Progenitor cell of endocrine pancreas (in vitro differentiated cells): Measurements from ENCODE around the gene TOP3B. TPM values are rescaled to one million over a fixed set of nuclear protein-coding genes. Genes with fewer than 3 reads are reported as not detected.
"Not testable (repeated sequence)": the region's sequence is repeated elsewhere in the genome, so short reads cannot be mapped to it uniquely, and the experiment has no call there.

Experiments used
- DNase-seq: peaks from one replicate; pipeline ENCODE4 v3.0.0; 2021; ENCODE audit warnings: low spot score; ENCODE audit not compliant: unreplicated experiment
- H3K27ac Mint-ChIP-seq: 2 replicates; pipeline ENCODE4 v1.8.0; 2021; ENCODE audit warnings: mild to moderate bottlenecking, moderate library complexity, mixed read lengths
- H3K27me3 Mint-ChIP-seq: 2 replicates; pipeline ENCODE4 v1.8.0; 2021; ENCODE audit warnings: mixed read lengths
- H3K36me3 Mint-ChIP-seq: 2 replicates; pipeline ENCODE4 v1.8.0; 2022; ENCODE audit warnings: mixed read lengths; ENCODE audit not compliant: insufficient read depth
- H3K4me1 Mint-ChIP-seq: 2 replicates; pipeline ENCODE4 v1.8.0; 2021; ENCODE audit warnings: low read depth, mixed read lengths
- H3K4me3 Mint-ChIP-seq: 2 replicates; pipeline ENCODE4 v1.8.0; 2021; ENCODE audit warnings: low read depth, mild to moderate bottlenecking, moderate library complexity, mixed read lengths
- H3K9me3 Mint-ChIP-seq: 2 replicates; pipeline ENCODE4 v1.8.0; 2021; ENCODE audit warnings: low read depth, mixed read lengths
- total RNA-seq: library from RNA; stranded (reverse); gene quantifications from 2 replicates; pipeline ENCODE4 v1.2.1, GENCODE V29; 2021
- TF ChIP-seq, protein P1 (sequence below): fragments of 200-600 bp; sonication (generic); IDR thresholded peaks from one replicate; pipeline ENCODE4 v1.5.0; 2021; ENCODE audit warnings: antibody characterized with exemption, mild to moderate bottlenecking; ENCODE audit not compliant: unreplicated experiment

TOP3B gene
- total RNA-seq, 1 donor from 2014 or later = 83.3 TPM

DNA sequence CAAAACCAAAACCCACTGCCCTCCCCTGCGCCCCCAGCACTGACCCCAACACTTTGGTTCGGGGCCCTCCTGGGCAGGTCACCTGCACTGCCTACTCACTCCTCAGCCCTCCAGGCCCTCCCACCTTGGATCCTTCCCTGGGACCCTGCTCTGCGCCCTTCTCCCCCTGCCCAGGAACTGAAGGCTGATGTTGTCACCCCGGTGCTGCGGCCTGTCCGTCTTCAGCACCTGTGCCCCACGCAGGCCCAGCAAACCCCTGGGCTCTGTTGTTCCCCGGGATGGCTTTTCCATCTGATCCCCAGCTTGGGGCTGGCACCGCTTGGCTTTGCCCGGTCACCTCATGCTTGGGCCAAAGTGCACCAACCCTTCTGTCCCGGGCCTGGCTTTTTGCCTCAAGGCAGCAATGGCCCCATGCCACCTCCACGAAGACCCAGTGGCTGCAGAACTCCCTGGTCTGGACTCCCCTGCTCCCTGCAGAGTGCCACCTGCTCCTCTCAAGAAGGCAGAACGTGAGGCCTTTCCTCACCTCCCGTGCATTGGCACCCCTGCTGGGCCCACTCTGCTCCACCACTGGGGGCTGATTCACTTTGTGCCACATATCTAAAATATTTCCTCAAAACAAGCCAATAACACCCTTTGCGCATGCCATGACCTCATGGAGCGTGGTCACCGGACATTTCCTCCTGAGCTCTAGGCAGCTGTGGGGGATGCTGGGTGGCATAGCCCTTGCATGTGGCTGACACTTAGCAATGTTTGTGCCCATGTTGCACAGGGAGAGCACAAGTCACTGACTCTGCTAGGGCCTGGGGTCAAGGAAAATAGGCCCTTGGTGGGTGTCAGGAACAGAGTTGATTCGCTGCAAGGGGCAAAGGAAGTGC lies 38.8 kb downstream of the TOP3B start:
- H3K4me3 Mint-ChIP-seq = no peak overlapping the region
- H3K36me3 Mint-ChIP-seq = peaks cover 18% of the 10 kb centered on the region
- DNase-seq = no peak
- H3K4me1 Mint-ChIP-seq = peaks cover 12% of the 10 kb centered on the region
- no peaks in the 10 kb centered on the region for H3K27me3 Mint-ChIP-seq
- no peaks in the 10 kb centered on the region for H3K9me3 Mint-ChIP-seq
- TF ChIP-seq, protein P1, sequence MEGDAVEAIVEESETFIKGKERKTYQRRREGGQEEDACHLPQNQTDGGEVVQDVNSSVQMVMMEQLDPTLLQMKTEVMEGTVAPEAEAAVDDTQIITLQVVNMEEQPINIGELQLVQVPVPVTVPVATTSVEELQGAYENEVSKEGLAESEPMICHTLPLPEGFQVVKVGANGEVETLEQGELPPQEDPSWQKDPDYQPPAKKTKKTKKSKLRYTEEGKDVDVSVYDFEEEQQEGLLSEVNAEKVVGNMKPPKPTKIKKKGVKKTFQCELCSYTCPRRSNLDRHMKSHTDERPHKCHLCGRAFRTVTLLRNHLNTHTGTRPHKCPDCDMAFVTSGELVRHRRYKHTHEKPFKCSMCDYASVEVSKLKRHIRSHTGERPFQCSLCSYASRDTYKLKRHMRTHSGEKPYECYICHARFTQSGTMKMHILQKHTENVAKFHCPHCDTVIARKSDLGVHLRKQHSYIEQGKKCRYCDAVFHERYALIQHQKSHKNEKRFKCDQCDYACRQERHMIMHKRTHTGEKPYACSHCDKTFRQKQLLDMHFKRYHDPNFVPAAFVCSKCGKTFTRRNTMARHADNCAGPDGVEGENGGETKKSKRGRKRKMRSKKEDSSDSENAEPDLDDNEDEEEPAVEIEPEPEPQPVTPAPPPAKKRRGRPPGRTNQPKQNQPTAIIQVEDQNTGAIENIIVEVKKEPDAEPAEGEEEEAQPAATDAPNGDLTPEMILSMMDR = no peak
- no peak overlapping the region for H3K27ac Mint-ChIP-seq

DNA sequence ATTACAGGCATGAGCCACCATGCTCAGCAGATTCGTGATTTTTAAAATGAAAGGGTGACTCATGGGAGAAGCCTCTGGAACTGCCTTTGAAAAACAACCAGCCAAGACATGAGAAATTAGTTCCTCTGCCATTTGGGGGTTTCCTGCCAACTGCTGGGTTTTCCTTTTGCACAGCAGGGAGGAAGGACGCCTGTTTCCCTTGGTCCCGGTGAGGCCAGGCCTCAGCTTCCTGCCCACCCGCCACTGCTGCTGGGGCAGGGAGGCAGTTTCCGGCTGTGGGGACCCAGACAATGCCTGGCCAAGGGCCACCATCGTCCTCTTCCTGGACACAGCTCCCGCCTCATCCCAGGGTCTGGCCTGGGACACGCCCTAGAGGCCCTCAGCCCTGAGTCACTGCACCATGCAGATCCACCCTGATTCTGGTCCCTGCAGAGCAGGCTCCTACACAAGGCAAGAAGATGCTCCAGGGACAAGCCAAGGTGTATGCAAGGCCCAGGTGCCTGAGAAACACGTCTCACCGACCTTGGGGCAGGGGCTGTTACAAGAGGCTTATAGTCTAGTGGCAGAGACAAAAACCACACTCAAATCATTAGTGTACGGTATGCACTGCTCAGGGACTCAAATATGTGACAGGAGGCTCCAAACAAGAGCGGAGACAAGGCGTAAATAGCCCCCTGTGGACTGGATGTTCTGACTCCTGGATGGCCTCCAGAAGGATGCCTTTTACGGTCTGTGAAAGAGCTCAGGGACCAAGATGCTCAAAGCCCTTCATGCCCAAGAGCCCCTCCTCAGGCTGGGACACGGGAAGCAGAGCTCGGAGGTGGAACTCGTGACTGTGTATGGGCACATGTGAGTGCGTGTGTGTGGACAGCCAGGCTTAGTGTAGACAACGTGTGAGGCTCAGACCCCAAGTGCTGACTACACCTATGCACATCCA lies 39.9 kb downstream of the TOP3B start:
- no peak for DNase-seq
- Mint-ChIP-seq H3K27ac (no peak overlapping the region), H3K9me3 (no peaks in the 10 kb centered on the region), H3K4me1 (peaks cover 10% of the 10 kb centered on the region), H3K4me3 (no peak overlapping the region), H3K36me3 (peaks cover 19% of the 10 kb centered on the region), H3K27me3 (no peaks in the 10 kb centered on the region)
- TF ChIP-seq, protein P1 = no peak

DNA sequence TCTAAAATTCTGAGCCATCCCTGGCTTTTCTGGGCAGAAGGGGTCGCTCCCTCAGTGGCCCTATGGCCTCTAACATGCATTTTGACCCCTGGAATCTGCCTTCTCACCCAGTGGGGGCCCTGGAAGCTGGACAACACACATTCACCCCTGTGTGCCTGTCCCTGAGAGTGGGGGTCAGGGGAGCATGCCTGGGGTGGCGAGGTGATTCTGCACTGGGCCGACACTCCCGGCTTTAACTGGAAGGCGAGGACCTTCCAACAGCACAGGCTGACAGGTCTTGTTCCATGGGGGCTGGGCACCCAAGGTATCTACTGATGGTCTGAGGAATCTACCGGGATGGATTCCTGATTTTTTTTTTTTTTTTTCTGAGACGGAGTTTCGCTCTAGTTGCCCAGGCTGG lies 40.7 kb downstream of the TOP3B start:
- Mint-ChIP-seq H3K4me1 (peaks cover 4% of the 10 kb centered on the region), H3K36me3 (peaks cover 19% of the 10 kb centered on the region), H3K27me3 (no peaks in the 10 kb centered on the region), H3K27ac (no peak overlapping the region), H3K9me3 (no peaks in the 10 kb centered on the region), H3K4me3 (no peak overlapping the region)
- DNase-seq = no peak
- TF ChIP-seq, protein P1 = no peak

DNA sequence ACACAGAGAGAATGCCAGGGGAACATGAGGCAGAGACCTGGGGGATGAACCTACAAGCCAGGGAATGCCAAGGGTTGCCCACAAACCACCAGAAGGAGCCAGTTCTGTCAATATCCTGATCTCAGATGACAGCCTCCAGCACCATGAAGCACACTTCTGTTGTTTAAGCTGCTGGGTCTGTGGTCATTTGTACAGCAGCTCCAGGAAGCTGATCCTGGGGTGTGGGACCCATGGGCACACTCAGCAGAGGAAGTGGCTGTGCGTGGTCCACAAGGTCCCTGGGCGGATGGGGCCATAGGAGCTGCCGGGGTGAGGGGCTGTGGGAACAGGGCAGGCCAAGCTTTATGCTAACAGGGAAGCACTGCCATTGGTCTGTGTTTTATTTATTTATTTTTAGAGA lies 42.1 kb downstream of the TOP3B start:
- no peak overlapping the region for H3K27ac Mint-ChIP-seq
- H3K27me3 Mint-ChIP-seq = no peaks in the 10 kb centered on the region
- peaks cover 24% of the 10 kb centered on the region for H3K36me3 Mint-ChIP-seq
- no peaks in the 10 kb centered on the region for H3K9me3 Mint-ChIP-seq
- peaks cover 4% of the 10 kb centered on the region for H3K4me1 Mint-ChIP-seq
- DNase-seq = no peak
- no peak overlapping the region for H3K4me3 Mint-ChIP-seq
- TF ChIP-seq, protein P1 = no peak

DNA sequence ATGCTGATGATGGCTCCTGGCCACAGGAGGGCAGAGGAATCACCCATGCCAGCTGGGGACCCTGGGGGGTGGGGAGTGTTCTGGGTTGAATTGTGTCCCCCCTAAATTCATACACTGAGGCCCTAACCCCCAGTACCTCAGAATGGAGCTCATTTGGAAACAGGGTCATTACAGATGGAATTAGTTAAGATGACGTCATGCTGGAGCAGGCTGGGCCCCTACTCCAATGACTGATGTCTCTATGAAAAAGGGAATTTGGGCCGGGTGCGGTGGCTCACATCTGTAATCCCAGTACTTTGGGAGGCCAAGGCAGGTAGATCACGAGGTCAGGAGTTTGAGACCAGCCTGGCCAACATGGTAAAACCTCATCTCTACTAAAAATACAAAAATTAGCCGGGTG lies 42.7 kb downstream of the TOP3B start:
- H3K4me1 Mint-ChIP-seq, DNase-seq, H3K9me3 Mint-ChIP-seq, H3K27me3 Mint-ChIP-seq, H3K27ac Mint-ChIP-seq, H3K4me3 Mint-ChIP-seq: not testable (repeated sequence)
- peaks cover 21% of the 10 kb centered on the region for H3K36me3 Mint-ChIP-seq
